Hepatocyte (in vitro differentiated cells): Measurements from ENCODE around the gene KIAA1671.

Experiments
- CTCF ChIP-seq: fragments of 200-600 bp; sonication (generic); IDR thresholded peaks from 2 replicates; pipeline ENCODE4 v1.5.1; 2016; ENCODE audit warnings: antibody characterized with exemption, mild to moderate bottlenecking; ENCODE audit not compliant: poor library complexity
- EZH2phosphoT487 ChIP-seq: fragments of 200-600 bp; sonication (generic); IDR thresholded peaks from one replicate; pipeline ENCODE4 v1.6.1; 2018; ENCODE audit warnings: antibody characterized with exemption, mild to moderate bottlenecking, low read depth, moderate library complexity; ENCODE audit not compliant: unreplicated experiment, severe bottlenecking

GRCh38 chr22:25104367-25104766 lies 151.9 kb downstream of the KIAA1671 start:
- TF ChIP-seq CTCF (no peak), EZH2phosphoT487 (no peak)
